Loucy (cell line): ENCODE measurements around the gene CRYBB3.

Source experiments
- CTCF ChIP-seq: fragments of 200-600 bp; sonication (generic); conservative IDR thresholded peaks from 2 replicates; pipeline ENCODE4 v1.5.1; 2014; ENCODE audit warnings: mild to moderate bottlenecking, antibody characterized with exemption, low read length
- EZH2phosphoT487 ChIP-seq: fragments of 200-600 bp; IDR thresholded peaks from 2 replicates; pipeline ENCODE4 v1.6.1; 2018; ENCODE audit warnings: antibody characterized with exemption, mild to moderate bottlenecking, moderate library complexity, borderline replicate concordance

GRCh38 chr22:25176175-25176574 is 23.5 kb upstream of the CRYBB3 start:
- TF ChIP-seq CTCF: no peak
- no peak for TF ChIP-seq EZH2phosphoT487
